ENCODE measurements around the gene ARMC9.

- TF ChIP-seq ESRRG (CRISPR knock-in tag; IDR thresholded peaks at IDR 0.05) (no peak), GLIS3 (CRISPR knock-in tag; IDR thresholded peaks at IDR 0.05) (no peak), PPARA (CRISPR knock-in tag; IDR thresholded peaks at IDR 0.05; ENCODE audit: borderline replicate concordance) (no peak), ZFP3 (CRISPR knock-in tag; IDR thresholded peaks at IDR 0.05) (no peak), BACH2 (CRISPR knock-in tag; IDR thresholded peaks at IDR 0.05; ENCODE audit: borderline replicate concordance) (no peak), RARB (CRISPR knock-in tag; IDR thresholded peaks at IDR 0.05) (no peak), PATZ1 (CRISPR knock-in tag; IDR thresholded peaks at IDR 0.05; ENCODE audit: borderline replicate concordance) (no peak), ZC3H10 (CRISPR knock-in tag; IDR thresholded peaks at IDR 0.05) (no peak), CREB5 (CRISPR knock-in tag; IDR thresholded peaks at IDR 0.05; ENCODE audit: low read depth) (no peak), OSR1 (CRISPR knock-in tag; IDR thresholded peaks at IDR 0.05) (no peak), ZFP30 (CRISPR knock-in tag; IDR thresholded peaks at IDR 0.05) (no peak), ISL1 (CRISPR knock-in tag; IDR thresholded peaks at IDR 0.05) (no peak)
These were observed 185.6 kb downstream of the ARMC9 start for GRCh38 chr2:231384109-231384435.
